NCI-H345 (cell line): ENCODE measurements around the gene TRMT13.

Source experiments
- DNase-seq: peaks from one replicate; lab custom pipeline; 2025; lab: John Stamatoyannopoulos, UW

Gene TRMT13

GRCh38 chr1:100132566-100133477 is at the start of gene TRMT13, which contains the start of gene SASS6:
TRMT13 (plus strand) TSS chr1:100133163; CDS start chr1:100133169, 6 bp downstream.
SASS6 (minus strand) TSS chr1:100132930; CDS start chr1:100132814, 116 bp downstream.
- DNase-seq, result peak; percentile 97

GRCh38 chr1:100087396-100087795 is 45.6 kb upstream of the TRMT13 start:
- DNase-seq, result no peak

GRCh38 chr1:100089082-100089481 is 43.9 kb upstream of the TRMT13 start:
- no peak for DNase-seq

GRCh38 chr1:100090471-100090870 is 42.5 kb upstream of the TRMT13 start:
- DNase-seq, result no peak

- no peak for DNase-seq
Measured at GRCh38 chr1:100100202-100100601, 32.8 kb upstream of the TRMT13 start.

GRCh38 chr1:100101564-100101963 is 31.4 kb upstream of the TRMT13 start:
- no peak for DNase-seq

GRCh38 chr1:100107696-100108095 is 25.3 kb upstream of the TRMT13 start:
- DNase-seq, result no peak

GRCh38 chr1:100109554-100110066 is 23.4 kb upstream of the TRMT13 start:
- no peak for DNase-seq

- no peak for DNase-seq
Measured at GRCh38 chr1:100115524-100115923, 17.4 kb upstream of the TRMT13 start.

GRCh38 chr1:100122177-100122576 is 10.8 kb upstream of the TRMT13 start:
- no peak for DNase-seq

- DNase-seq, result no peak
Measured at GRCh38 chr1:100127226-100127625, 5.7 kb upstream of the TRMT13 start.

- peak; percentile 16 for DNase-seq
Measured at GRCh38 chr1:100130552-100131077, 2.3 kb upstream of the TRMT13 start.

- DNase-seq, result no peak
Measured at GRCh38 chr1:100131623-100132022, 1.3 kb upstream of the TRMT13 start.

GRCh38 chr1:100134872-100135271 is 1.9 kb downstream of the TRMT13 start:
- DNase-seq, result no peak

GRCh38 chr1:100137602-100138001 is 4.6 kb downstream of the TRMT13 start:
- no peak for DNase-seq

- DNase-seq, result no peak
Measured at GRCh38 chr1:100141192-100141591, 8.2 kb downstream of the TRMT13 start.

GRCh38 chr1:100142343-100142742 is 9.4 kb downstream of the TRMT13 start:
- DNase-seq, result no peak

- DNase-seq, result no peak
Measured at GRCh38 chr1:100145116-100145515, 12.2 kb downstream of the TRMT13 start.

- no peak for DNase-seq
Measured at GRCh38 chr1:100146958-100147357, 14.0 kb downstream of the TRMT13 start.

- DNase-seq, result no peak
Measured at GRCh38 chr1:100147875-100148274, 14.9 kb downstream of the TRMT13 start.

- no peak for DNase-seq
Measured at GRCh38 chr1:100151679-100152078, 18.7 kb downstream of the TRMT13 start.

GRCh38 chr1:100152271-100152670 is 19.3 kb downstream of the TRMT13 start:
- DNase-seq, result no peak

GRCh38 chr1:100162881-100163280 is 29.9 kb downstream of the TRMT13 start:
- DNase-seq, result no peak
